Limb (tissue), 2 donors: ENCODE data around the gene FADS1.

Experiments used
- DNase-seq, 2 donors: peaks; one replicate each; pipeline ENCODE4 v3.0.0-alpha.2; 2016; ENCODE audit errors: extremely low spot score in 2 of 2

Gene FADS1

GRCh38 chr11:61816736-61817455 lies at the start of gene FADS1:
TSS of gene FADS1 (minus strand) at chr11:61817003. CDS start at chr11:61816929, 74 bp downstream.
- peak; percentile 87 to 94 for DNase-seq

DNA sequence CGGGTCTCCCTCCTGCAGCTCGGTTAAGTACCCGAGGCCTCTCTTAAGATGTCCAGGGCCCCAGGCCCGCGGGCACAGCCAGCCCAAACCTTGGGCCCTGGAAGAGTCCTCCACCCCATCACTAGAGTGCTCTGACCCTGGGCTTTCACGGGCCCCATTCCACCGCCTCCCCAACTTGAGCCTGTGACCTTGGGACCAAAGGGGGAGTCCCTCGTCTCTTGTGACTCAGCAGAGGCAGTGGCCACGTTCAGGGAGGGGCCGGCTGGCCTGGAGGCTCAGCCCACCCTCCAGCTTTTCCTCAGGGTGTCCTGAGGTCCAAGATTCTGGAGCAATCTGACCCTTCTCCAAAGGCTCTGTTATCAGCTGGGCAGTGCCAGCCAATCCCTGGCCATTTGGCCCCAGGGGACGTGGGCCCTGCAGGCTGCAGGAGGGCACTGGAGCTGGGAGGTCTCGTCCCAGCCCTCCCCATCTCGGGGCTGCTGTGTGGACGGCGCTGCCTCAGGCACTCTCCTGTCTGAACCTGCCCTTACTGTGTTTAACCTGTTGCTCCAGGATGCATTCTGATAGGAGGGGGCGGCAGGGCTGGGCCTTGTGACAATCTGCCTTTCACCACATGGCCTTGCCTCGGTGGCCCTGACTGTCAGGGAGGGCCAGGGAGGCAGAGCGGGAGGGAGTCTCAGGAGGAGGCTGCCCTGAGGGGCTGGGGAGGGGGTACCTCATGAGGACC lies 49.6 kb upstream of the FADS1 start:
- peak in 1 of 2 donors; percentile 19 for DNase-seq

DNA sequence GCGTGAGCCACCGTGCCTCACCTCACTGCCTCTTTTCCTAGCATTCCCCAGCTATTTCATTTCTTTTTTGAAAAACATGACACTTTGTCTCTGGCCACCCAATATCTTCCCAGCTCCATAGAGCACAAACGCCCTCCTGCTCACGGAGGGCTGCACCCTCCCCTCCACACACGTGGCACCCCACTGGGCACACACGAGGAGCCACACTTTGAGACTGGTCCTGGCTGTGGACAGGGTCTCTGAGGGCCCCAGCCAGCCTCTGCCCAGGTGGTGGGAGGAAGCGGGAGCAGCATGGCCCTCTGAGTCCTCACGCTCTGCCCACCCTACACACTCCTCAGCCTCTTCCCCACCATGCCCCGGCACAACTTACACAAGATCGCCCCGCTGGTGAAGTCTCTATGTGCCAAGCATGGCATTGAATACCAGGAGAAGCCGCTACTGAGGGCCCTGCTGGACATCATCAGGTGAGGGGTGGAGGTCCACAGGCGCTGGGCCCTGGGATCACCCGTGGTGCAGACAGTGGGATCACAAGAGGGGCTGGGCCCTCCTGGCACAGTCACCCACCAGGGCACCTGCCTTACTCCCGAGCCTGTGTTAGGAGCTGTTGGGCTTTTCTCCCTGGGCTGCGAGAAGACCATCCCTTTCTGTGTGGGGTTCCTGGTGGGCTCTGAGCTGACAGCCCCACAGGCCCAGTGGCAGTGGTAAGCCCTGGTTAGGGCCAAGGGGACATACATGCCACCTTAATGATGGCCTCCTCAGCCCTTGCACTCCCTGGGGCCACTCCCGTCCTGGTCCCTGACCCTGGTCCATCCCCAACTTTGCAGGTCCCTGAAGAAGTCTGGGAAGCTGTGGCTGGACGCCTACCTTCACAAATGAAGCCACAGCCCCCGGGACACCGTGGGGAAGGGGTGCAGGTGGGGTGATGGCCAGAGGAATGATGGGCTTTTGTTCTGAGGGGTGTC lies 48.3 kb upstream of the FADS1 start:
- DNase-seq = peak in 1 of 2 donors; percentile 23

GRCh38 chr11:61863548-61864081 lies 46.8 kb upstream of the FADS1 start:
- peak in 1 of 2 donors; percentile 18 for DNase-seq

DNA sequence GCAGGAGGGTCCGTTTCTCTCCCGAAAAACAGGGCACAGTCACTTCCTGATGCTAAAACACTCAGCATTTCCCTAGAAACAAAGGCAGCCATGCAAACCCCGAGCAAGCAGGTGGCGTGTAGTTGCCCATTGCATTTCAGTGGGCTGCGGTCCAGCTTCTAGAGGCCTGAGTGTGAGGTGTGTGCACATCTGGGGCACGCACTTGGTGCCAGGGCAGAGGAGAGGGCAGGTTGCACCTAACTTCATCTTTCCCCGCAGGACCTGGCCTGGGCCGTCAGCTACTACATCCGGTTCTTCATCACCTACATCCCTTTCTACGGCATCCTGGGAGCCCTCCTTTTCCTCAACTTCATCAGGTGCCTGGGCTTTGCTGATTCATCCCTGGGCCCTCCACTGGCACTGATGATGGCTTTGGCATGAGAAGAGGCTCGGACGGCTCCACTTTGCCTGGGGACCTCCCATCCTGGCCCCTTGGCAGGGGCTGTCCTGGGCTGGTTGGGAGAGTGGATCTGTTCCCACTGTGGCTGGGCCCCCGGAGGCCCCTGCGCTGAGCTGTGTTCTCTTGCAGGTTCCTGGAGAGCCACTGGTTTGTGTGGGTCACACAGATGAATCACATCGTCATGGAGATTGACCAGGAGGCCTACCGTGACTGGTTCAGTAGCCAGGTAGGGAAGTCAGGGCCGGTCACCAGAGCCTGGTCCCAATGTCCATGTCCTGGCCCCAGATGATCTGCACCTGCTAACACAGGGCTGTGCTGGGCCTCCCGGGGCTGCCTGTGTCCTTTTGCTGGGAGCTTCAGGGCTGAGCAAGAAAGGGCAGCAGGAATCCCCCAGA lies 46.1 kb upstream of the FADS1 start:
- peak in 1 of 2 donors; percentile 21 for DNase-seq

GRCh38 chr11:61861634-61862033 lies 44.8 kb upstream of the FADS1 start:
- peak in 1 of 2 donors; percentile 14 for DNase-seq

DNA sequence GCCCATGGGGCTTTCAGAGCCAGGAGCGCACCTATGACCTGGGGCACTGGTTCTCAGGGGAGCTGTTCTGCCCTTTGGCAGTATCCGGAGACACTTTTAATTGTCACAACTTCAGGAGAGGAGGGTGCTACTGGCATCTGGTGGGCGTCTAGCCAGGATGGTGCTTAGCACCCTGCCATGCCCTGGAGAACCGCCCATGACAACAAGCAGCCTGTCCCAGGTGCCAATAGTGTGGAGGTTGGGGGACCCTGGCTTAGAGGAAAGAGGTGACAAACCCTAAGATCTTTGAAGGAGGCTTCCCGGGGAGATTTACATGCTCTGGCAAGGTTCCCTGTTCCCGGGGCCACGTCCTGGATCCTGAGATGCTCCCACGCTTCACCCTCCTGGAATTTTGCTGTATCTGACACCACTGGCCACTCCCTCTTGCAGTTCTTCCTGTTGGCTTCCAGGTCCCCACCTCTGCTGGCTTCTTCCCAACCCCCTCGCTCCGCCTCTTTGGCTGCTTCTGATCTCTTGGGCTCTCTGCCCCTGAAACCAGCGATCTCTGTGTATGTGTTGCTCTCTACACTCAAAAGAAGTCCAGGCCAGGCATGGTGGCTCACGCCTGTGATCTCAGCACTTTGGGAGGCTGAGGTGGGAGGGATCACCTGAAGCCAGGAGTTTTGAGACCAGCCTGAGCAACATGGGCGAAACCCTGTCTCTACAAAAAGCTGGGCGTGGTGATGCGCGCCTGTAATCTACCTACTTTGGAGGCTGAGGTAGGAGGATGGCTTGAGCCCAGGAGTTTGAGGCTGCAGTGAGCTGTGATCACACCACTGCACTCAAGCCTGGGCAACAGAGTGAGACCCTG lies 43.5 kb upstream of the FADS1 start:
- peak in 1 of 2 donors; percentile 32 for DNase-seq

GRCh38 chr11:61855939-61856680 lies 39.3 kb upstream of the FADS1 start:
- peak in 1 of 2 donors; percentile 30 for DNase-seq

GRCh38 chr11:61854966-61855714 lies 38.3 kb upstream of the FADS1 start:
- no peak for DNase-seq

- DNase-seq = no peak
Measured at GRCh38 chr11:61854206-61854895, 37.5 kb upstream of the FADS1 start.

DNA sequence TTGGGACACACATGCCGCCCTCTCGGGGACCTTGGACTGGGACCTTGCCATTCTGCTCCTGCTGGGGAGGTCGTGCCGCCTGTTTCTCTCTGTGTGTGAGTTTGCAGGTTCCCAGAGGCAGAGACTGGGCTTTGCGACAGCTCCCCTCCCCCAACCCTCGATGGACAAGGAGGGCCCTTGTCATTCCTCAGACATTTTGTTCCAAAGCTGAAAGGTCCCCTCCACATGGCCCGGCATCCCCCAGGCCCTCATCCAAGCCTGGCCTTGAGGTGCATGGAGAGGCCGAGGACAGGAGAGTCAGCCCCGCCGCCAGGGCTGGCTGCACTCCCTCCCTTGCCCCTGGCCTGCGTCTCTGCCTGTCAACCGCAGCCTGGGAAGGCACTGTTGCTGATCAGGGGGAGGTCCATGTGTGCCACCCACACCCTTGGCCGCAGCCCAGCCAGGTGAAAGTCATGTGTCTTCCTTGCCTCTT lies 36.9 kb upstream of the FADS1 start:
- peak in 1 of 2 donors; percentile 30 for DNase-seq

- DNase-seq = no peak
Measured at GRCh38 chr11:61851900-61852295, 35.1 kb upstream of the FADS1 start.

- DNase-seq = no peak
Measured at GRCh38 chr11:61851113-61851899, 34.5 kb upstream of the FADS1 start.

DNA sequence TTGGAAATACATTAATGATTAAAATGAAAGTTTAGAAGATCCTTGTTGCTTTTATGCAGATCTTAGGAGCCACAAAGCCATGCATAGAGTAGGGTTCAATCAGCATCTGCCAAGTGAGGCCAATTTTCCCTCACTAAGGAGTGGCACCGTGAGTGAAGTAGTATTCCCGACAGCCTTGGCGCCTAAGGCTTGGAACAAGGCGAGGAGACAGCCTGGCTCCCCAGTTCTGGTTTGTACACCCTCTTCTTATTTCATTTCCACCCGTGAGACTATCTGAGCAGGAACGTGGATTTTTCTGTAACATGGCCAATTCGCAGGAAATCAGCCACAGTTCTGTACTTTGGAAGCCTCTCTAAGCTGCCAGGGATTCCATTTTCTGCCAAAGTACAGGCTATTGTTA lies 33.9 kb upstream of the FADS1 start:
- no peak for DNase-seq

- no peak for DNase-seq
Measured at GRCh38 chr11:61848631-61849030, 31.8 kb upstream of the FADS1 start.

DNA sequence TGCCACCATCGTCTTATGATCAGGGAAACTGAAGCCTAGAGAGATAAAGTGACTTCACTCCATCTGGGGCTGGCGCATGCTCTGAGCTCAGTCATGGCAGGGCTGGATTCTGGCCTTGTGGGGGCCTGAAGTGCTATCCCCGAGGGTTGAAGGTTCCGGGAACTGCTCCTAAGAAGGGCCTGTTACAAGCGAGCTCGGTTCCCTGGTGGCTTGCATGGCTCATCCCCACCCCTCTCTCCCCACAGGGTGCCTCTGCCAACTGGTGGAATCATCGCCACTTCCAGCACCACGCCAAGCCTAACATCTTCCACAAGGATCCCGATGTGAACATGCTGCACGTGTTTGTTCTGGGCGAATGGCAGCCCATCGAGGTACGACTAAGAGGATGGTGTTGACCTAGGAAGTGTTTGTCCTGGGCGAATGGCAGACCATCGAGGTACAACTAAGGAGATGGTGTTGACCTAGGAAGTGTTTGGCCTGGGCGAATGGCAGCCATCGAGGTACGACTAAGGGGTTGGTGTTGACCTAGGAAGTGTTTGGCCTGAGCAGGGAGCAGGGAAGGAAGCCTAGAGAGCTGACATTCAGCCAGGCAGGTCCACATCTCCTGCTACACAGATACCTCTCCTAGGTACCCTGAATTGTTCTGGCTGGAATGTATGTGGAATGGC lies 31.2 kb upstream of the FADS1 start:
- DNase-seq = no peak
